T follicular helper cell (primary cell): ENCODE data around the gene LITAFD.
"Not testable (repeated sequence)": the region's sequence is repeated elsewhere in the genome, so short reads cannot be mapped to it uniquely, and the experiment has no call there.

Experiments used
- DNase-seq: peaks from one replicate; pipeline ENCODE4 v3.0.0-alpha.2; 2020; ENCODE audit warnings: low read depth

Gene LITAFD

DNA sequence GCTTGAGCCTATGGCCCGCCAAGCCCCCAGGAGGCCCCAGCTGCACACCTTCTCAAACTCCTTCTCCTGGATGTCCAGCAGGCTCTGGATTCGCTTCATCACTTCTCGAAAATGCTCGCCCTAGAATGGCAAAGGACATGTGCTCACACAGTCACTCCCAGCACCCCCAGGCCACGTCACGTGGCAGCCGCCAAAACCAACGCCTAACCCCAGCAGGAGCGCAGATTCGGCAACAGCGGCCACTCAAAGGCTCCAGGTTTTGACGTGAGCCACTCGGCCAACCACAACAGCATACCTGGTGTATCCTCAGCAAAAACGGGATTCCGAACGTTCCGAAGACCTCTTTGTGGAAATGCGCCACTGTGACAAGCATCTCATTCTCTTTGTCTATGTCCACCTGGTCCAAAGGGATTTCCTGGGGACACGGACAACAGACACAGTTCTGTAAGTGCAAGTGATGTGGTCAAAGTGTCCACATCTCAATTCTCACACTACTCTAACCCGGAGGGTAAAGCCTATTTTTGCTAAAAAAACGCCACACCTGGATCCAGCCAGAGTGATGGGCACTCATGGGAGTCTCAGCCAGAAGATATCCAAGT is 12.7 kb downstream of the LITAFD start:
- DNase-seq: no peak

DNA sequence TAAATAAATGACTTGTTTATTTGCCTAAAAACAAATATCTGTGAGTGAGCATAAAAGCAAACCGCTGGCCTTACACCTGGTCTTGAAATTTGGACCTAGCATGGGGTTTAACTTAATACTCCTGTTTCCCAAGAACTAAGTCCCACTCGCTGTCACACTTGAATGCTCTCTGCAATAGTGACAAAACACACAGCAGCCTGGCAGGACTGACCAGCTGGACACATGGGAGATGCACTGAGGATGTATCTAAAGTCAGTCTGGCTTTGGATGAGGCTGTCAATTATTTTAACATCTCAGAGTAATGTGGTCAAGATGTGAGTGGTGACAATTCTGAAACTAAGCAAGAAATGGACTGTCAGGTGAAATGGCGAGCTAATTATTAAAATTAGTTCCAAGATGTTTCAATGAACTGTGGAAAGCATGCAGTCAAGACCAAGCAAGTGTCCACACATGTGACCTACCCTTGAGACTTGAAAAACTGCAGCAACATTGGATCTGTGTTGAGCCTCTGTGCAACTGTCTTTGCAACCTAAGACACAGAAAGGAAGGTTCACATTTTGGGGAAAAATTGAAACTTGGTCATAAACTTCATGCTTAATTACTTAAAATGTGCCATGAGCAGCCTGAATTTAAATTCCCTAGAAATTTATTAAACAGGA is 16.6 kb downstream of the LITAFD start:
- DNase-seq: no peak

DNA sequence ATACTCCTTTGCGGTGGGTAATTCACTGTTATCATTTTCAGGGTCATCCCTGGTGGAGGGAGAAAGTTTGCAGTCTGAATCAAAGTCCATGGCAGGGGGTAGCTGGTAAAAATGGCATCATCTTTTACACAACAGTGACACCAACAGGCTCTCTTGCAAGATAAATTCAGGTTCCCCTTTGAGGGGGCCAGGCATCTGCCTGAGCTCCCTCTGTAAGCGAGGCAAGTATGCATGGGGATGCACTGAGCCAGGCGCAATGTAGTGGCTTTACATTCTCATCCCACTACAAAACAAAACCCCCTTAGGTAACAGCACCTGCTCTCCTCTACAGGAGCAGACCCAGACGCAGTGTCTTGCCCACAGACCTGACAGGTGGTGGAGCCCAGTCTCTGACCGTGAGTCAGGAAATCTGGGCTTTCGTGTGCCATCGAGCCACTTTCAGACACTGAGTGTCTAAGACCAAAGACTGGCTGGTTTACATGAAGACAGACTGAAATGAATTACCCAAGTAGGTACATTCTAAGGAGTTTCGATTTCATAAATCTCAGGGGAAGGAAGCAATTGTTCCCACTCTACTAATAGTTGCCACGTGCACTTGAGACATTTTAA is 17.7 kb downstream of the LITAFD start:
- DNase-seq: no peak

DNA sequence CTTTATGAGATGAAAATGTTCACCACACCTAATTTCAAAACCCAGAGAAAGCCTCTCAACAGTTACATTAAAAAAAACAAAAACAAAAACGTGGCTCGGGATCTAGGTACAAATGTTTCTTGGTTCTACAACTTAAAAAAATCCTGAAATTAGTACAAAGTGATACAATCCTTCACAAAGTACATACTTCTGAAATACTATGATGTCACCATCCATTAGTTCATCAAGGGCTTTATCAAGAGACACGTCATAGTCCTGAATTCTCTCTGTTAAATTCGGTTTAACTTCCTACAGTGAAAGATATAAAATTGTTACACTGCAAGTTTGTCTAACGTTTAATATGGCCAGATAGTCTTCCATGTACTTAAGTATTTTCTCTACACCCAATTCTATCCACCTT is 18.2 kb downstream of the LITAFD start:
- DNase-seq: no peak

DNA sequence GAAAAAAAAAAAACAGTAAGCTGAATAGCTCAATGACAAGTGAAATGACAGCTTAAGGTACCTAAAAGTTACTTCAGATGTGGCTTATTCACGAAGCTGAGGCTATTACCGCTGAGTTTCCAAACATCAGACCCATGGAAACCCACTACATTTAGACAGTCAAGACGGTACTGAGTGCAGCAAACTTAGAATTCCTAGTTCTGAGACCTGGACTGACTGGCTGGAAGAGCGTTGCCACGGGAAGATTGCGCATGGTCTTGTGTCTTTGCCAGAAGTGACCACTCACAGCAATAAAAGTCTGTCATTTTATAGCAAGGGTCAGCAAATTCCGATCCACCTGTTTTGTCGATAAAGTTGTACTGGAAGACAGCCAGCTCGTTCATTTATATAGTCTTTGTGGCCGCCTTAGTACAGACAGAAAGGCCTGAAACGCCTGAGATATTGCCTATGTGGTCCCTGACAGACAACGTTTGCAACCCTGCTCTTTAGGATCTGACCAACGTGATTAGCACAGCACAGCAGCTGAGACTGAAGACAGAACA is 19.2 kb downstream of the LITAFD start:
- no peak for DNase-seq

DNA sequence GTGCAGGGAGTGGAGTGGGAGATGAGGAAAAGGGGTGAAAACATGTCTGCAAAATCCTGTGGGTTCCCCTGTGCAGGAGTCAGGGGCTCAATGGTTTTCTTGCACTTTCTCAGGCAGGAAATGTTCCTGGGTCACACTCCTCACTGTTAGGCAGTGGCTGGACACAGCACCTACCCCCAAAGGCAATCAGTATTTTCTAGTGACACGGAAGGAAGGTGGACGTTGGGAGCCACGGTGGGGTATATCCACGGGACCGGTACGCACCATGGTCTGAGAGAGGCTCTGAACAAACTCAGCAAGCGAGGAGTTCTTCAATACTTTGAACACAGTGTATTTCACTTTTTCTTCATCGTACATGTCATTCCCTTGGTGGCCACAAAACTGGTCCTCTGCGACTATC is 20.9 kb downstream of the LITAFD start:
- no peak for DNase-seq

DNA sequence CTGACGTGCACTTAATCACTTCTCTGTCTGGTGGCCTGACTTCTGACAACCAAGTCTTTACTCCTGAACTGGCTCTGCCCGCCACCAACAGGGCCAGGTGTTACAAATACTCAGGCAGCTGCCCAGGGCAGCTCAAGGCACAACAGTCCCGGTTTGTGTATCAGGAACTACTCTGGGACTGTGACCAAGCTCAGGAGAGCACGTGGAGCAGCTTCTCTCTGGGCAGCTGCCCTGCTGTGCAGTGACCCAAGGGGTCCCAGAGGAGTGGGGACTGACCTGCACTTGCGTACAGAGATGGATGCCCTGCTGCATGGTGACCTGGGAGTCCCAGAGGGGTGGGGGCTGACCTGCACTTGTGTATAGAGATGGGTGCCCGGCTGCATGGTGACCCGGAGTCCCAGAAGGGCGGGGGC is 21.9 kb downstream of the LITAFD start:
- DNase-seq: no peak

DNA sequence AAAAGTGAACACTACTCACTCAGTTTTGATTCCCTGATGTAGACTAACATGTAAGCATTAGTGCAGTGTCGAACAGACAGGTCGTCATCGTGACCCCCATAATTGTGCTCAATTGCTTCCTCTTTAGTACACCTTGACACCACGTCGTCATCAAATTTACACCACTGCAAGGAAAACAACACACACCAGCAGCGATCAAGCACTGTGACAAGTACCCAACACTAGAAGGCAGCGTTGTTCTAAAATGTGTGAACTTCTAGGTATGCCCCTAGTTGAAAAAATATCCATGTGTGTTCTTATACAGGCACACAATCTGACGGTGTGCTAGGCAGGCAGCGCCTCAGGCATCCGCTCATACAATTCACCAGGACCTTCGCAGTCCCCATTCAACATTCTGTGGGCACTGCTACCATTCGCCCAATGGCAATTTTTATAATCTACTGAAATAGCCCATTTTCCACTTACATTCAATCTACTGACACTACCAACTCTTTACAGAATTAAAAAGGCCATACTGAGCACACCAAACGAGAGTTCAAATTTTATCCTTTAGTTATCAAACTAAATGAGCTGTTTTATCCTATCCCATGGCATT is 23.1 kb downstream of the LITAFD start:
- no peak for DNase-seq

DNA sequence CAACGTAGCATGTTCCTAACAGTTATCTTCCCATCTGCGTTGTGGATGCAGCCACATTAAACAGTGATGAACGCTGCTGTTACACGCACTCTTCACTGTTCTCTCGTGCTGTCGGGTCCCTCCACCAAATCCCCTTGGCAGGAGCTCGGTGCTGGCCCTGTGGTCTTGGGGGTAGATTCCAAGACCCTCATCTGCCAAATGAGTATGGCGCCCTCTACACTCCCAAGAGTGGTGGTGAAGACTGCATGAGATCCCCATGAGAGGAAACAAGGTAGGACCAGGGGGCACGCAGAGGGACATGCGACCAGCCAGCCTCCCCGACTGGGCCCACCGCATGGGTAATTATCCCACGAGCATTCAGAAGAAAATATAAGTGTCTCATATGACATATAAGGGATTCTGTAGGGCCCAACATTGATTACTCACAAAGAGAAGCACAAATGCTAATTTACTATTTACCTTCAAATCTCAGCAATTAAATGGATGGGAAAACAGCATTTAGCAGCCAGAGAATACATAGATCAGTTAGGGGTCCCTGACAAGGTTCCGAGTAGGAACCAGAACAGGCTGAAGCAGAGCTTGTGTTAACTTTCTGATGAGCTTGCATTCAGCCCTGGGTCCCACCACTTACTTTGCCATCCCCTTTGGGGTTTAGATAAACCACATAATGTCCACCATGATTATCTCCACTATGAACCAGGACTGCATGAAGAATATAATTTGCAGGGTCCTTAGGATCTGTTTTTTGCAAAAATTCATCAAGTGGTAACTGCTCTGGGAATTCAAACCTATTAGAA is 23.8 kb downstream of the LITAFD start:
- no peak for DNase-seq

DNA sequence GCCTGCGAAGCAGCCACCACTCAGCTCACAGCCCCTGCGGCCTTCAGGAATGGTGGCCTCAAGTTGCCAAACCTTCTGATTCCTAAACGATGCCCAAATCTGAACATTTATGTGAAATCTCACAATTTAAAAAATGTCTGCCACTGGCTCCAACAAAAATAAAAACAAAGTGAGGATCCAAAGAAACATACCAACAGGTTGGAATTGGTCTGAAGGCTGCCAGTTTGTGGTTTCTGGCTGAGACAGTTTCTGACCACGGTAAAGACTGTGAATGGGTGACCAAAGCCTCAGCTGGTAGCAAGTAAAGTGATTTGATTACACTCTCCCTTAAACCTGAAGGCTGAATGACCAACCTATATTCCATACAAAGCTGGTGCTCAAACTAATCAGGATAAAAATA is 24.9 kb downstream of the LITAFD start:
- no peak for DNase-seq

DNA sequence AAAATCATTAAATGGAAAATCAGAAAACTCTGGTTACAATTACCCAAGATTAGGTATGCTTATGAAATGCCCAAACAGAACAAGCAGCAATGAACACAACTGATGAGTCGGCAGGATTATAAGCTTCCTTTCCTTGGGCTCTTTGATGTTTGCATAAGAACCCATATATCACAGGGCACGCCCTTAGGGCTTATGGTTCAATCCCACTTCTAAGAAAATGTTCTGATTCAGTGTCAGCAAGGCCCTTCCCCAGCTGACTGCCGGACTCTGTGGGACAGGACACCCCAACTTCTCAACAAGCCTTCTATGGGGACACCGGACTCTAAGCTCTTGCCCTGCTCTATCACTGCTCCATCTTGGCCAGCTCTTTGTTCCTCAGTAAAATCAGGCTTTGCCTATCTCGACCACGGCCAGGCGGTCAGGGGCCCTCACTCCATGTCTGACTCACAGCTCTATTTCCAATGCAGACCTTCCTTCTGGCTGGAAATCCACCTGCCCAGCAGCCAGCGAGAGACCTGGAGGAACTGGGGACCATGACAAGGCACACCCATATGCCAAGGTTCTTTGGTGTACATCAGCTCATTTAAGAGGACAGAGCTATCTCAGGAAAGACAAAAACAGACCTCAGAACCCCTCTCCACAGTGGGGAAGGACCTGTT is 26.8 kb downstream of the LITAFD start:
- DNase-seq: no peak

DNA sequence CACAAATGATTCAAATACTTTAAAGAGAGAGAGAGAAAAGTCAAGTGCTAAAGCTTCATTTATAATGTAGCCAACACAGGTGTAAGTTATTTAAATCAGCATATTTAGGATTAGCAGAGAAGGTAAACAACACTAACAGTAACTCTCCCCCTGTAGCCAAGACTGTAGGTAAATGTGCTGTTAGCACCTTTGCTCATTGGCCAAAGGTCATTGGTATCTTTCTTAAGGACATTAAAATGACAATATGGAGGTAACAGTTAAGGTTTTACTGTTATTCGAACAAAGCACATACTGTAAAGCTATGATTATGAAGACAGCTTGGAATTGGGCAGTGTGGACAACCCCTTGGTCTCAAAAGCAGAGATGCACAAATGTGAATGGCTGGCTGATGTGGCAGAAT is 28.7 kb downstream of the LITAFD start:
- DNase-seq: no peak

DNA sequence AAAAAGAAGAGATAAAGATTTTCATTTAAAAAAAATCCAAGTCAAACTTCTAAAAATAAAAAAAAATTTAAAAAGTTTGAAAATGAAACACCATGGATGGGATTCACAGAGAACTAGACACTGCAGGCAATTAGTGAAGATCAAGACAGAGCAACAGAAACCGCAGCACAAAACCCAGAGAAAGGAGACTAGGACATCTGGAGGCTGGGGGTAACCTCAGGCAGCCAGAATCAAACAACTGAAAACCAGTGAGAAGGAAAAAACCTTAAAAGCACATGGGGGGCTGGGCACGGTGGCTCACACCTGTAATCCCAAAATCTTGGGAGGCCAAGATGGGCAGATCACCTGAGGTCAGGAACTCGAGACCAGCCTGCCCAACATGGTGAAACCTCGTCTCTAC is 30.6 kb downstream of the LITAFD start:
- DNase-seq: no peak

DNA sequence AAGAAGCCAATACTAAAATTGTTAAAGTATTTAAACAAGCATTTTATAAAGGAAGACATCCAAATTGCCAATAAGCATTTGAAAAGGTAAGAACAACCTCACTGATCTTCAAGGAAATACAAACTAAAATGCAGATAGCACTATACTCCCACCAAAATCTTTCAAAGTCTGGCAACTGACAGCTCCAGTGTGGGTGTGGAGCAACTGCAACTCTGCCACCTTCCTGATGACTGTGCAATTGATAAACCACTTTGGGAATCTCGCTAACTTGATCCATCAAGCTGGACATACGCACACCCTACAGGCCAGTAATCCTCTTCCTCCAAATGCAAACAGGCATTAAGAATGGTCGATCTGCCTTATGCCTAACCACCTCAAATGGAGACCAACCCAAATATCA is 31.9 kb downstream of the LITAFD start:
- DNase-seq: no peak

DNA sequence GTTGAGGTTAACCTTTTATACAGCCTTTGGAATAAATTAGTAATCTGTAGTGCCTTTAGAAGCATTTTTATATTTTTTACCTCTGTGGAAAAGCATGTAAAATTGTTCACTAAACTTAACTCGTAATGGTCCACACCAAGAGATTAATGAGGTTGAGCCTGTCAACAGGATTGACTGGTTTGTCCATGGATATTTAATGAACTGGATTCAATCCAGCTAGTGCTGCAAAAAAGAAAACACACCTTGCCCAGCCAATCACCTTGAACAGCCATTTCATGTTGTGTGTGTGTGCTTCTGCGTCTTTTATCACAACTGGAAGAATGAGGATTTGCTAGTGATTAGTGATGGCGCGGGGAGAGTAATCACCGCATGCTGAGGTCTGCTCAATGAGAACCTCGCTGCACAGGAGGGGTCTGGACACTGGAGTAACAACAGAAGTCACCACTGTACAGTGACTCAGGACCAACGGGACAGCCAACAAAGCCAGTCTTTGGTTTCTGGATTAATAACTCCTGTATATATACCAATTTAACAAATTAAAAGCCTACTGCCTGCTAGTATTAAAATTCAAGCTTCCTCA is 33.7 kb downstream of the LITAFD start:
- DNase-seq: no peak

DNA sequence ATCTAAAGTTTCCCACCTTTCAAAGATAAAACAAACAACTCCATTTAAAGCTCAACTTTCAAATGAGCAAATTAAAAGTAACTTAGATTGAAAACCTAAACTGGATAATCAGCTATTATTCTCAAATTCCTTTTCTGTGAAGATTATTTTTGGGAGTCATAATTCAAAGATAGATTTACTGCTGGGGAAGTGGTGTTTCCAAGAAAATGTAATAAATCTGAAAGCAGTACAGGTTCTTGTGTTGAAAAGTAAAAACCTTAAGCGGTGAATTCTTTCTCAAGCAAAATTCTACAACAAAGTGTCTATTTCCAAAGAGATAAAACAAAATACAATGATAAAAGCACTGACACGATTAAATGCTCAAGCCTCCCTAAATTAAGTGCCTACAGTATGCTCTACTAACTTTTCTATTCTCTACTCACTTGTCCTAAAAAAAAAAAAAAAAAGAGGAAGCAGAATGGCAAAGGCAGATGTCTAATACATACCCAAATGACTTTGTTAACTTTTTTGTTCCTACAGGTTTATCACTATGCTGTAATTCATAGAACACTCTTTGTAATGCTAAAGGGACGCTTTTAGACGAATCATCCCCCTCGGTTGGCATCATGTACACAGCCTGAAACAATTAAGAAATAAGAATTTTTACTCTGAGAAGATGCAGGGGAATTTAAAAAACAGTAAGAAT is 34.5 kb downstream of the LITAFD start:
- DNase-seq: no peak

DNA sequence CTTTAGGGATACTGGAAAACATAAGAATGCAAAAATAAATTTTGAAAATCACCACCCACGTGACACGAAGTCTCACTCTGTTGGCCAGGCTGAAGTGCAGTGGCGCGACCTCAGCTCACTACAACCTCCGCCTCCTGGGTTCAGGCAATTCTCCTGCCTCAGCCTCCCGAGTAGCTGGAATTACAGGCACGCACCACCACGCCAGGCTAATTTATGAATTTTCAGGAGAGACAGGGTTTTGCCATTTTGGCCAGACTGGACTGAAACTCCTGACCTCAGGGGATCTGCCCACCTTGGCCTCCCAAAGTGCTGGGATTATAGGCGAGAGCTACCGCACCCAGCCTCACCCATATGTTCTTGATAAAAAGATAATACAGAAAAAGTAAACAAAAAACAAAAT is 35.2 kb downstream of the LITAFD start:
- not testable (repeated sequence) for DNase-seq

DNA sequence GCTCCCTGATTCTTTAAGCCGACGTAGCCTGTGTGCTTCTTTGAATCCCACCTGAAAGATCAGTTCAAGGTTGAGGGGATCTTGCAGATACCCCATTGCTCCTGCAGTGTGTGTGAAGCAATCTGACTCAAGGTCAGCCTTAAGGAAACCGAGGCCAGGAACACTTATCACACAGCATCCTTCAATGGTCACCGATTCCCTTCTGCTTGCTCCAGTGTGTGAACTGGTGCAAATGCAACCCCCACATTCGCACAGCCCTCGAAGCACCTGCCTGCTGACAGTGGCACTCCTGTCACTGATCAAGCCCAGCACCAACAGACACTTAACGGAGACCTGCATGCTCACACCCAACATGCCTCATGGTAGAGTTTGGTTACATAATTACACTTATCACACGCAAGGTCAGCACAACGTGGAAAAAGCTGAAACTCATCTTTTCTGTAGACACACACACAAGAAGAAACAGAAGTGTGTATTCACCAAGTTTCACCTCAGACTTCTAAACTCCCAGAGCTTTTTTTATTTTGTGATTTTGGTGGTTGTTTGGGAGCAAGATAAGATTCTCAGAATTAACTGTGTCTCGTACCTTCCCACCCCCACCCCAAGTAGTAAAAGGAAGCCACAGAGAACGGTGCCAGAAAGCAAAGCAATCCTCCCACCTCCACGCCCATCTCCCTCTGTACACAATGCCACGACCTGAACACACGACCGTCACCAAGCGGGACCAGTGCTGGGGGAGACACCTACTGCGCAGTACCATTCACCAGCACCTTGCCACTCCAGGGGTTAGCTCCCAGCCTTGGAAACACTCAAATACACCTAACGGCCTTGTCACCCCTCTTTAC is 37.2 kb downstream of the LITAFD start:
- DNase-seq: no peak

DNA sequence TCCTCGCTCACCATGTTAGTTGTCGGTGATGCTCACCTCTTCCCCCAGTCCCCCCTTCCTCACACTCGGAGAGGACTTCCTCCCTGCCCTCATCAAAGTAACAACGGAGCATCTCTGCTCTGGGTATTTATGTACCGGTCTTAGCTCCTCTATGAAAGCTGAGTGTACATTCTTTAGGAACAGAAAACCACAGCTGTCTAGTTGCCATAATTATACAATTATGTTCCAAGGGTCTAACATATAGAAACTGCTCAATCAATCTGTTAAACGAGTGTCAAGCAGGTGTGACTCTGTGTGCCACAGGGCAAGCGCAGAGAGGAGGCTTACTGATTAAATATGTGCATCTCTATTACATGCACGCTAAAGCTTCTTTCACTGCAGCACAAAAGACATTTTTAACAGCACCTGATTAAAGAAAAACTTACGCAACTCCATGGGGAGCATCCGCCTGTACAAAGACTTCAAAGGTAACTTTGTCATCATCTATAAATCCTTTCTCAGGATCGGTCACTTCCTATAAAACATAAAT is 37.8 kb downstream of the LITAFD start:
- DNase-seq: no peak
